Measurements from ENCODE around the gene CNIH3.

DNA sequence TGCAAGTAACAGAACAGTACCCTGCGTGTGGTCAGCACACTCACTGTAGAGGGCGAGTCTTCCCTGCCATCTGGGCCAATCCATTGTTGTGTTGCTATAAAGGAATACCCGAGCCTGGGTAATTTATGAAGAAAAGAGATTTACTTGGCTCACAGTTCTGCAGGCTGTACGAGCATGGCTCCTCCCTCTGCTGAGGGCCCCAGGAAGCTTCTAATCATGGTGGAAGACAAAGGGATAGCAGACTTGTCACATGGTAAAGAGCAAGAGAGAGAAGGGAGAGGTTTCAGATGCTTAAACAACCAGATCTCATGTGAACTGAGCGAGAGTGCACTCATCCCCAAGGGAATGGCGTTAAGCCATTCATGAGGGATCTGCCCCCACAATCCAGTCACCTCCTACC, 126.2 kb downstream of the CNIH3 start:
- TF ChIP-seq, protein P1, sequence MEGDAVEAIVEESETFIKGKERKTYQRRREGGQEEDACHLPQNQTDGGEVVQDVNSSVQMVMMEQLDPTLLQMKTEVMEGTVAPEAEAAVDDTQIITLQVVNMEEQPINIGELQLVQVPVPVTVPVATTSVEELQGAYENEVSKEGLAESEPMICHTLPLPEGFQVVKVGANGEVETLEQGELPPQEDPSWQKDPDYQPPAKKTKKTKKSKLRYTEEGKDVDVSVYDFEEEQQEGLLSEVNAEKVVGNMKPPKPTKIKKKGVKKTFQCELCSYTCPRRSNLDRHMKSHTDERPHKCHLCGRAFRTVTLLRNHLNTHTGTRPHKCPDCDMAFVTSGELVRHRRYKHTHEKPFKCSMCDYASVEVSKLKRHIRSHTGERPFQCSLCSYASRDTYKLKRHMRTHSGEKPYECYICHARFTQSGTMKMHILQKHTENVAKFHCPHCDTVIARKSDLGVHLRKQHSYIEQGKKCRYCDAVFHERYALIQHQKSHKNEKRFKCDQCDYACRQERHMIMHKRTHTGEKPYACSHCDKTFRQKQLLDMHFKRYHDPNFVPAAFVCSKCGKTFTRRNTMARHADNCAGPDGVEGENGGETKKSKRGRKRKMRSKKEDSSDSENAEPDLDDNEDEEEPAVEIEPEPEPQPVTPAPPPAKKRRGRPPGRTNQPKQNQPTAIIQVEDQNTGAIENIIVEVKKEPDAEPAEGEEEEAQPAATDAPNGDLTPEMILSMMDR (IDR thresholded peaks at IDR 0.05), result no peak
- TF ChIP-seq POLR2A (IDR thresholded peaks at IDR 0.05), result no peak
